Measurements from ENCODE around the gene ACBD3.

Gene ACBD3

GRCh38 chr1:226111883-226112261, 74.7 kb downstream of the ACBD3 start:
- DNase-seq (ENCODE audit: low spot score) = no peak

- DNase-seq (ENCODE audit: low spot score) = no peak
Measured at GRCh38 chr1:226111098-226111882, 75.3 kb downstream of the ACBD3 start.

- peak; percentile 85 for DNase-seq (ENCODE audit: low spot score)
Measured at GRCh38 chr1:226110249-226111097, 76.1 kb downstream of the ACBD3 start.

- DNase-seq (ENCODE audit: low spot score) = peak; percentile 94
Measured at GRCh38 chr1:226109829-226110248, 76.7 kb downstream of the ACBD3 start.

GRCh38 chr1:226108935-226109828, 77.4 kb downstream of the ACBD3 start:
- no peak for DNase-seq (ENCODE audit: low spot score)

- DNase-seq (ENCODE audit: low spot score) = no peak
Measured at GRCh38 chr1:226107471-226108460, 78.8 kb downstream of the ACBD3 start.

- no peak for DNase-seq (ENCODE audit: low spot score)
Measured at GRCh38 chr1:226104671-226105121, 81.8 kb downstream of the ACBD3 start.

- DNase-seq (ENCODE audit: low spot score) = no peak
Measured at GRCh38 chr1:226100436-226101391, 85.8 kb downstream of the ACBD3 start.

- no peak for DNase-seq (ENCODE audit: low spot score)
Measured at GRCh38 chr1:226098870-226099835, 87.4 kb downstream of the ACBD3 start.

- no peak for DNase-seq (ENCODE audit: low spot score)
Measured at GRCh38 chr1:226097866-226098625, 88.5 kb downstream of the ACBD3 start.

- DNase-seq (ENCODE audit: low spot score) = no peak
Measured at GRCh38 chr1:226095286-226095685, 91.3 kb downstream of the ACBD3 start.
